HG02798 (cell line): ENCODE data around the gene CCR5AS.
"Not testable (repeated sequence)": the region's sequence is repeated elsewhere in the genome, so short reads cannot be mapped to it uniquely, and the experiment has no call there.

Experiments used
- ATAC-seq: cut with Tn5 transposase; IDR thresholded peaks from one replicate; pipeline ENCODE4 v1.9.1; 2021; ENCODE audit warnings: mild to moderate bottlenecking; ENCODE audit not compliant: unreplicated experiment, poor library complexity

Gene CCR5AS

GRCh38 chr3:46406788-46407611 is at the start of gene CCR5AS, which contains the start of gene CCRL2:
CCR5AS (minus strand) TSS chr3:46407066.
CCRL2 (plus strand) TSS chr3:46407259; CDS start chr3:46408080, 821 bp downstream.
- ATAC-seq, result no peak

- no peak for ATAC-seq
These were observed 49.3 kb upstream of the CCR5AS start for GRCh38 chr3:46456118-46456517.

- no peak for ATAC-seq
These were observed 48.6 kb upstream of the CCR5AS start for GRCh38 chr3:46455231-46456115.

- ATAC-seq, result no peak
These were observed 47.7 kb upstream of the CCR5AS start for GRCh38 chr3:46454606-46455005.

- ATAC-seq, result no peak
These were observed 47.3 kb upstream of the CCR5AS start for GRCh38 chr3:46454209-46454595.

- no peak for ATAC-seq
These were observed 46.8 kb upstream of the CCR5AS start for GRCh38 chr3:46453526-46454208.

GRCh38 chr3:46449755-46450552 is 43.1 kb upstream of the CCR5AS start:
- no peak for ATAC-seq

GRCh38 chr3:46448721-46449120 is 41.9 kb upstream of the CCR5AS start:
- ATAC-seq, result no peak

- no peak for ATAC-seq
These were observed 40.5 kb upstream of the CCR5AS start for GRCh38 chr3:46447228-46447985.

GRCh38 chr3:46442576-46443530 is 36.0 kb upstream of the CCR5AS start:
- ATAC-seq, result no peak

- no peak for ATAC-seq
These were observed 33.8 kb upstream of the CCR5AS start for GRCh38 chr3:46440531-46441294.

GRCh38 chr3:46438831-46439230 is 32.0 kb upstream of the CCR5AS start:
- no peak for ATAC-seq

- no peak for ATAC-seq
These were observed 28.3 kb upstream of the CCR5AS start for GRCh38 chr3:46435081-46435726.

- no peak for ATAC-seq
These were observed 27.0 kb upstream of the CCR5AS start for GRCh38 chr3:46433841-46434240.

GRCh38 chr3:46433118-46433517 is 26.3 kb upstream of the CCR5AS start:
- ATAC-seq, result not testable (repeated sequence)

GRCh38 chr3:46431905-46432304 is 25.0 kb upstream of the CCR5AS start:
- ATAC-seq, result not testable (repeated sequence)

- ATAC-seq, result not testable (repeated sequence)
These were observed 24.0 kb upstream of the CCR5AS start for GRCh38 chr3:46430879-46431278.
